ENCODE measurements around the gene VANGL2.
A peak's percentile ranks its signal among the peaks of the same experiment; 100 is the strongest.

Gene VANGL2

GRCh38 chr1:160400223-160400645, at the start of gene VANGL2:
Gene VANGL2, plus strand, starts transcription at chr1:160400564. Its CDS starts 15,274 bp downstream, at chr1:160415838.
- DNase-seq (ENCODE audit: low read depth in 2 of 2), result peak in 1 of 2 experiments; percentile 44

GRCh38 chr1:160351629-160352028, 48.7 kb upstream of the VANGL2 start:
- DNase-seq (ENCODE audit: low read depth in 2 of 2), result no peak

GRCh38 chr1:160352555-160352954, 47.8 kb upstream of the VANGL2 start:
- no peak for DNase-seq (ENCODE audit: low read depth in 2 of 2)

- no peak for DNase-seq (ENCODE audit: low read depth in 2 of 2)
Measured at GRCh38 chr1:160353223-160353622, 47.1 kb upstream of the VANGL2 start.

GRCh38 chr1:160354388-160354985, 45.9 kb upstream of the VANGL2 start:
- no peak for DNase-seq (ENCODE audit: low read depth in 2 of 2)

- no peak for DNase-seq (ENCODE audit: low read depth in 2 of 2)
Measured at GRCh38 chr1:160357286-160358002, 42.9 kb upstream of the VANGL2 start.

GRCh38 chr1:160358073-160358472, 42.3 kb upstream of the VANGL2 start:
- DNase-seq (ENCODE audit: low read depth in 2 of 2), result no peak

- DNase-seq (ENCODE audit: low read depth in 2 of 2), result no peak
Measured at GRCh38 chr1:160359559-160360226, 40.7 kb upstream of the VANGL2 start.

- no peak for DNase-seq (ENCODE audit: low read depth in 2 of 2)
Measured at GRCh38 chr1:160360227-160360695, 40.1 kb upstream of the VANGL2 start.

- DNase-seq (ENCODE audit: low read depth in 2 of 2), result no peak
Measured at GRCh38 chr1:160361199-160361598, 39.2 kb upstream of the VANGL2 start.

- no peak for DNase-seq (ENCODE audit: low read depth in 2 of 2)
Measured at GRCh38 chr1:160361814-160362167, 38.6 kb upstream of the VANGL2 start.

GRCh38 chr1:160362168-160362957, 38.0 kb upstream of the VANGL2 start:
- DNase-seq (ENCODE audit: low read depth in 2 of 2), result no peak

GRCh38 chr1:160363010-160363409, 37.4 kb upstream of the VANGL2 start:
- DNase-seq (ENCODE audit: low read depth in 2 of 2), result no peak

- no peak for DNase-seq (ENCODE audit: low read depth in 2 of 2)
Measured at GRCh38 chr1:160363951-160364735, 36.2 kb upstream of the VANGL2 start.

- no peak for DNase-seq (ENCODE audit: low read depth in 2 of 2)
Measured at GRCh38 chr1:160365325-160365724, 35.0 kb upstream of the VANGL2 start.

GRCh38 chr1:160366731-160367515, 33.4 kb upstream of the VANGL2 start, which contains the start of gene NHLH1:
Gene NHLH1, plus strand, starts transcription at chr1:160367071. Its CDS starts 3,661 bp downstream, at chr1:160370732.
- no peak for DNase-seq (ENCODE audit: low read depth in 2 of 2)

GRCh38 chr1:160367516-160367900, 32.9 kb upstream of the VANGL2 start:
- no peak for DNase-seq (ENCODE audit: low read depth in 2 of 2)

- DNase-seq (ENCODE audit: low read depth in 2 of 2), result no peak
Measured at GRCh38 chr1:160367934-160368923, 32.1 kb upstream of the VANGL2 start.

GRCh38 chr1:160369087-160369486, 31.3 kb upstream of the VANGL2 start:
- DNase-seq (ENCODE audit: low read depth in 2 of 2), result no peak
